NB4 (cell line): ENCODE results near the gene PLCH1.

Experiments used
- MYC ChIP-seq: IDR thresholded peaks from 2 replicates; pipeline ENCODE4 v1.6.1; 2011; ENCODE audit warnings: low read depth, low read length
- POLR2A ChIP-seq: IDR thresholded peaks from 2 replicates; pipeline ENCODE4 v1.6.1; 2011; ENCODE audit warnings: mild to moderate bottlenecking; ENCODE audit not compliant: insufficient read length; ENCODE audit errors: extremely low read depth
- TF ChIP-seq, protein P1 (sequence below): IDR thresholded peaks from one replicate; pipeline ENCODE4 v1.5.1; 2012; ENCODE audit warnings: low read depth, low read length

- TF ChIP-seq, protein P1, sequence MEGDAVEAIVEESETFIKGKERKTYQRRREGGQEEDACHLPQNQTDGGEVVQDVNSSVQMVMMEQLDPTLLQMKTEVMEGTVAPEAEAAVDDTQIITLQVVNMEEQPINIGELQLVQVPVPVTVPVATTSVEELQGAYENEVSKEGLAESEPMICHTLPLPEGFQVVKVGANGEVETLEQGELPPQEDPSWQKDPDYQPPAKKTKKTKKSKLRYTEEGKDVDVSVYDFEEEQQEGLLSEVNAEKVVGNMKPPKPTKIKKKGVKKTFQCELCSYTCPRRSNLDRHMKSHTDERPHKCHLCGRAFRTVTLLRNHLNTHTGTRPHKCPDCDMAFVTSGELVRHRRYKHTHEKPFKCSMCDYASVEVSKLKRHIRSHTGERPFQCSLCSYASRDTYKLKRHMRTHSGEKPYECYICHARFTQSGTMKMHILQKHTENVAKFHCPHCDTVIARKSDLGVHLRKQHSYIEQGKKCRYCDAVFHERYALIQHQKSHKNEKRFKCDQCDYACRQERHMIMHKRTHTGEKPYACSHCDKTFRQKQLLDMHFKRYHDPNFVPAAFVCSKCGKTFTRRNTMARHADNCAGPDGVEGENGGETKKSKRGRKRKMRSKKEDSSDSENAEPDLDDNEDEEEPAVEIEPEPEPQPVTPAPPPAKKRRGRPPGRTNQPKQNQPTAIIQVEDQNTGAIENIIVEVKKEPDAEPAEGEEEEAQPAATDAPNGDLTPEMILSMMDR, result no peak
- TF ChIP-seq MYC (no peak), POLR2A (no peak)
Measured at GRCh38 chr3:155643581-155644165, 101.2 kb downstream of the PLCH1 start.
